ENCODE data around the gene PRKCZ. TPM values are rescaled to one million over a fixed set of nuclear protein-coding genes. Genes with fewer than 3 reads are reported as not detected.

PRKCZ gene
- total RNA-seq, 1 experiment from 2014 or later: 0.52 TPM

DNA sequence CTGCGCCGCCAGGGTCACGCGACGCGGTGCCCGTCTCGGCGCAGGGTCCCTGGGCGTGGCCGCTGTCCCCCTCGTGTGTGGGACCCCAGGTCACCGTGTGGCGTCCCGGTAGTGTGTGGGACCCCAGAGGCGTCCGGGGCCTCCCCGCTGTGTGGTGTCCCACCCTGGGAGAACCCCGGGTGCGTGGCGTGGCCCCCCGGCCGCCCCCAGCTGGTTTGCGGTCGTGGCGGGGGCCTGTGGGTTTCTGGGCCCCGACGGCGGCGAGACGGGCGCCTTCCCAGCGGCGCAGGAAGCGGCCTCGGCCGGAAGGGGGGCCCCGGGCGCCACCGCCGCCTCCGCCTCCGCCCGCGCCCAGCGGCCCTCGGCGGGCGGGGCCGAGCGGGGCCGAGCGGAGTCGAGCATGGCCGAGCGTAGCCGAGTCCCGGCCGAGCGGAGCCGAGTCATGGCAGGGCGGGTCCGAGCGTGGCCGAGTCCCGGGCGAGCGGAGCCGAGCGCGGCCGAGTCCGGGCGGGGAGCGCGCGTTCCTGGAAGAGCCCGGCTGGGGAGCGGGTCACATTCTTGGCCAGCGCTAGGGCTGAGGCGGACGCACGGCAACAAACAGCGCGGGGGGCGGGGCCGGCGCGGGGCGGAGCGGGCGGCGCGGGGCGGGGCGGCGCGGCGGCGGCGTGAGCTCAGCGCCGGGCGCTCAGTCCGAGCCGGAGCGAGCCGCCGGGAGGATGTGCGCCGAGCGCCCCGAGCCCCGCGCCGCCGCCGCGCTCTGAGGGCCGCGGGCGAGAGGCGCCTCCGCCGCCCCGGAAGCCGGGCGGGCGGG lies 177.3 kb downstream of the PRKCZ start:
- peak; percentile 95 for DNase-seq (ENCODE audit: low read depth)

DNA sequence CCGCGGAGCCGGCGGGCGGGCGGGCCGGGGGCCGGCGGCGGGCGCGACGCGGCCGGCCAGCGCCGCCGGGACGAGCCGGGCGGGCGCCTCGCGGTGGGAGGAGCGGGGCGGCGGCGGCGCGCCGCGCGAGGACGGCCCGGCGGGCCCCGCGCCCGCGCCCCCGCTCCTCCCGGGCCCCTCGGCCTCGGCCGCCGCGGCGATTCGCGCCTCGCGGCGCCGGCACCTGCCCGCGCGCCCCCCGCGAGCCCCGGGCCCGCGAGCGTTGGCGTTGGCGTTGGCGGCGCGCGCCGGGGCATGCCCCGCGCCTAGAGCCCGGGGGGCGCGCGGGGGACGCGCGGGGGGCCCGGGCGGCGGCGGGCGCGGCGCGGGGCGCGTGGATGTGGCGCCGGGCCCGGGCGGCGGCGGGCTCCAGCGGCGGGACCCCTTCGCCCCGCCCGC lies 178.0 kb downstream of the PRKCZ start, which contains the start of gene SKI:
SKI (plus strand) TSS at position 163 of the 438 bp plus-strand sequence. CDS start 448 bp downstream, outside the sequence.
- no peak for DNase-seq (ENCODE audit: low read depth)

DNA sequence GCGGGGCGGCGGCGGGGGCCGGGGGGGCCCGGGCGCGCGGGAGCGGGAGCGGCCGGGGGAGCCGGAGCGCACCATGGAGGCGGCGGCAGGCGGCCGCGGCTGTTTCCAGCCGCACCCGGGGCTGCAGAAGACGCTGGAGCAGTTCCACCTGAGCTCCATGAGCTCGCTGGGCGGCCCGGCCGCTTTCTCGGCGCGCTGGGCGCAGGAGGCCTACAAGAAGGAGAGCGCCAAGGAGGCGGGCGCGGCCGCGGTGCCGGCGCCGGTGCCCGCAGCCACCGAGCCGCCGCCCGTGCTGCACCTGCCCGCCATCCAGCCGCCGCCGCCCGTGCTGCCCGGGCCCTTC lies 178.5 kb downstream of the PRKCZ start:
- no peak for DNase-seq (ENCODE audit: low read depth)

DNA sequence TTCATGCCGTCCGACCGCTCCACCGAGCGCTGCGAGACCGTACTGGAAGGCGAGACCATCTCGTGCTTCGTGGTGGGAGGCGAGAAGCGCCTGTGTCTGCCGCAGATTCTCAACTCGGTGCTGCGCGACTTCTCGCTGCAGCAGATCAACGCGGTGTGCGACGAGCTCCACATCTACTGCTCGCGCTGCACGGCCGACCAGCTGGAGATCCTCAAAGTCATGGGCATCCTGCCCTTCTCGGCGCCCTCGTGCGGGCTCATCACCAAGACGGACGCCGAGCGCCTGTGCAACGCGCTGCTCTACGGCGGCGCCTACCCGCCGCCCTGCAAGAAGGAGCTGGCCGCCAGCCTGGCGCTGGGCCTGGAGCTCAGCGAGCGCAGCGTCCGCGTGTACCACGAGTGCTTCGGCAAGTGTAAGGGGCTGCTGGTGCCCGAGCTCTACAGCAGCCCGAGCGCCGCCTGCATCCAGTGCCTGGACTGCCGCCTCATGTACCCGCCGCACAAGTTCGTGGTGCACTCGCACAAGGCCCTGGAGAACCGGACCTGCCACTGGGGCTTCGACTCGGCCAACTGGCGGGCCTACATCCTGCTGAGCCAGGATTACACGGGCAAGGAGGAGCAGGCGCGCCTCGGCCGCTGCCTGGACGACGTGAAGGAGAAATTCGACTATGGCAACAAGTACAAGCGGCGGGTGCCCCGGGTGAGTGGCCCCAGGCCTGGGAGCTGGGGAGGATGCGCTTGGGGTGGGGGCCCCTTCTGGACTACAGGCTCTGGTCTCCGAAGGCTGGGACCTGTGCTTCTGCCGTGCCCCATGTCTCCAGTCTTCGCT lies 179.0 kb downstream of the PRKCZ start:
- DNase-seq (ENCODE audit: low read depth): peak; percentile 63

DNA sequence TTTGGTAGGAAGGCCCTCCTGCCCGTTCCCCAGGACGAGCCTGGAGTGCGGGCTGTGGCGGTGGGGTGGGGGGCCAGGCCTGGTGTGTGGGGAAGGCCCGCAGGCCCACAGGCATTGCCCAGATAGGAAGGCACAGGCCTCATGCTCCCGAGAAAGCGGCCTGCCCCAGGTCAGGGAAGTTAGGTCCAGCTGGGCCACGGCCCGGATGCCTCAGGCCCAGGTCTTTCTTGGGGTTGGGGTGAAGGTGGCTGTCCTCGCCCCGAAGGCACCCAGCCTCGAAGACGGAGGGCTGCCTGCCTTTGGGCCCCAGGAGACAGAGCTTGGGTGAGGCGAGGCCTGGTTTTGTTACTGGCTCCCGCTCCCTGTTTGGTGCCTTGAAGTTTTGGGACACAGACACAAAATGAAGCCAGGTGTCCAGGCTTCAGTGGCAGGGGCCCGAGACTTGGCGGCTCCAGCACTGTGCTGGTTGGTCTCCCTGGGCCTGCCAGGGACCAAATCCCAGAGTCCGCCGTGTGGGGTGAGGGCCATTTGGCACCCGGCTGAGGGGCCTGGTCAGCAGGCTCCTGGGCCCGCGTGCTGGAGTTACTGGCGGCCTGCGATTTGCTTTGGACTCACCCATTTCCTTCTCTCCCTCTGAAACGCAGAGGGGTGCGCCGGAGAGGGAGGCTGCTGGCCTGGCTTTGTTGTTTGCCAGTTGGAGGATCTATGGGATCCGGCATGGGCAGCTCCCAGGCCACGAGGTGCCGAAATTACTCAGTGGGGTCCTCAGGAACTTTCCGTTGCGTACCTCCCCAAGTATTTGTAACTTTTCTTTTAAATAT lies 179.9 kb downstream of the PRKCZ start:
- DNase-seq (ENCODE audit: low read depth): peak; percentile 57

DNA sequence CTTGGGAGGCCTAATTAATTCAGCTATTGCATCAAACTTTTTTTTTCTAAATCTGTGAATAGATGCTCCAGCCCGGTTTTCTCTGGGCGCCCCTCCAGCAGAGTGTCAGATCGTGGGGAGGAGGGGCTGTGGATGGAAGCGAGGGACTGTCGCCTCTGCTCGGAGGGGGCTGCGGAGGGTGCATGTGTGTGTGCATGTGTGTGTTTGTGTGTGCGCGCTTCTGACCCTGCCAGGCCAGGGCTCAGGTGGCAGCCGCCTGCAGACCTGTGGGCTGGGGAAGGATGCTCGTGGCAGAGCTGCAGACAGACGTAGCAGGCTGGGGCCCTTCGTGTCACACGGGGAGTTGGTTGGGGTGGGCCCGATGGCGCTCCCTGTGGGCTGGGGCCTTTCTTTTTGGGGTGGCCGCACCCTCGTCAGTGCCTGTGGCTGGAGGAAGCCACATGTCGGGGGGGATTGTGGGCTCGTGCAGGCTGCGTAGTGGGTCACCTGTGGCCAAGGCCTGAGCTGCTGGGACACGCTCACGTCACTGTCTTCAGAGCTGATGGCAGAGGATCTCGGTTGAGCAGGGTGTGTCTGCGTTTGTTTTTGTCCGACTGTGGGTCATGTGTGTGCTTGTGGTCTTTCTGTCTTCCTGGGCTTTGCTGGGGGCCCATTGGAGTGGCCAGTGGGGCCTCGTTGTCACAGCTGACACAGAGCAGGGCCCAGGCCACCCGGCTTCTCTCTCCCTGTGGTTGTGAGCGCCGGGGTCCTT lies 180.7 kb downstream of the PRKCZ start:
- DNase-seq (ENCODE audit: low read depth): peak; percentile 24

DNA sequence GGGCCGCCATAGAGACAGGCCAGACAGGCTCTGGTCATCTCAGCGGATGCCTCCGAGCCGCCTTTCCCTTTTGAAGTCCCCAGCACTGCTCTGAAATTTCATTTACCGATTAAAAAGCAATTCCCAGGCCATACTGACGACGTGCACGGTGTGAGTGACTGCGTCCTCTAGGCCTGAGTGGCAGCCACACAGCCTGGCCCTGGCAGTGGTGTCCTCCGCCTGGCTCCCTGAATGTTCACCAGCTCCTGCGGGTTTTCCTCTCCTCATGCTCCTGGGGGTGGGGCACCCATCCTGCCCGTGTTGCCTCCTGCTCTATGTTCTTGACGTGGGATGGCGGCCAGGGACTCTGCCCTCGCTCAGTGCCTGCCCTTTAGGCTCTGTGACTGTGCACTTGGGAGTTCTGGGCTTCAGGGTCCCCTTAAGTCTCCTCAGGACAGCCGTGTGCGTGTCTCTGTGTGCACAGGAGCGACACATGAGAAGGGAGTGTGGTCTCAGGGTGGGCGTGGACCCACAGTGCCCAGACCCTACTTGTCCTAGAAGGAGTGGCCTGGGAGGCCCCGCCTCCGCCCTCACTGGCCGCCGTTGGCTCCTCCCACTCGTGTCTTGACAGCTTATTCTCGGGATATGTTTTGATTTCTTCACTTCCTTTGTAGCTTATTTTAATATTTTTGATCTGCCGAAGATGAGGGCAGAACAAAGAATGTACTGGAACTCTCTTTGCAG lies 181.5 kb downstream of the PRKCZ start:
- peak; percentile 66 for DNase-seq (ENCODE audit: low read depth)

DNA sequence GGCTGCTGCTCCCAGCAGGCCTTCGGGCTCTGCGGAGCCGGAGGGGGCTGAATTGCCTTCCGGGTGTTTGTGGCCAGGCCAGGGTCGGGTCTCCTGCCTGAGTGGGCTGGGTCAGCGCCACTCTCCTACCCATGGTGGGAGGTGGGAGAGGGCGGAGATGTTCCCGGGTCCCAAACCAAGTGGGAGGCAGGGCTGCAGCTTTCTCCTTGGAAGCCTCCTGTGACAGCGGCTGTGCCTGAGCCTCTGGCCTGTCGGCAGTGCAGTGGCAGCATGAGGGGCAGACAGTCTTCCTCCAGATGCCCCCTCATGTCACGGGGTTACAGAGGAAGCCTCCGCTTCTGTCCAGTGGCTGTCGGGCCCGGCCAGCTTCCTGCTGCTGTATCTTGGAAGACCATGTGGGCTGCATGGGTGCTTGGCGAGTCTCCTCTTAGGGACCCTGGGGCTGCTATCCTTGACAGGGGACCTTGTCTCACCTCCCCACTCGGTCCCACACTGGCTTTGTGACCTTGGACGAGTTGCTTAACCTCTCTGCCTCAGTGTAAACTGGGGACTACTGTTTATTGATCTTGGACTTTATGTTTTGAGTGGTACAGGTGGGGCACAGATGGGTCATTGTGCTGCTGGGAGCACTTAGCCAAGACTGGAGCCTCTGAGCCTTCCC lies 182.2 kb downstream of the PRKCZ start:
- no peak for DNase-seq (ENCODE audit: low read depth)

DNA sequence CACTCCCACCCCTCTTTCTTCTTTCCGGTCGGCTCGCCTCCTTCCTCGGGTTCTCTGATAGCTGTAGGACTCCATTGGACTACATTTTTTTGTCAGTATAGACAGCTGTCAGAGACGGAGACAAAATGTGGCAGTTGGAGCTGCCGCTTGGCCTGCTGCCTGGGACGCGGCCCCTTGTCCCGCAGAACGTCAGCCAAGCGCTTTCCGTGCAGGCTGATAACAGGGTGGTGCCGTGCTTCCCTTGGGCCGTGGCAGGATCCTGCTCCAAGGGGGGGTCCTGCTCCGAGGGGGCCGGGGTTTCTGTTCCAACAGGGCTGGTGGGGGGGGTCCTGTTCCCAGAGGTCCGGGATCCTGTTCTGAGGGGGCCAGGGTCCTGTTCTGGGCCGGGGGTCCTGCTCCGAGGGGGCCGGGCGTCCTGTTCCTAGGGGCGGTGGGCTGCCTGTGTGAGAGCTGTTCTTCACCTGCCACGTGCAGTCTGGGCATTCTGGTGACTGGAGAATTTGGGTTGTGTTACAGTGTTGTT lies 182.8 kb downstream of the PRKCZ start:
- no peak for DNase-seq (ENCODE audit: low read depth)

DNA sequence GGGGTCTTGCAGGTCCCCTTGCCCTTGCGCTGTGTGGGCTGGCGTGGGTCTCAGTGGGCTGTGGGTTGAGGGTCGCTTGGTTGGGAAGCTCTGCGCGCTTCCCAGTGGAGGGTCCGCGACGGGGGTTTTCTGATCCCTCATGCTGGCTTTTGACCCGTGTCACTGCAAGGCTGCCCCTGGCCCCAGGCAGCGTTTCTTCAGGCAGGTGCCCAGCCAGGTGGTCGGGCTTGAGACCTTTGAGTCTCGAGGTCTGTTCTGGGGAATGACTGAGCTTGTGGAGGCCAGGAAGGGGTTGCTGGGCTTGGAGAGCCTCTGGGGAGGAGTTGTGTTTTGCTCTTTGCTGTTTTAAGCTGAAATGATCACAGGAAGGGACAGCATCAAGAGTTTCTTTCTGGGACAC lies 183.3 kb downstream of the PRKCZ start:
- no peak for DNase-seq (ENCODE audit: low read depth)

DNA sequence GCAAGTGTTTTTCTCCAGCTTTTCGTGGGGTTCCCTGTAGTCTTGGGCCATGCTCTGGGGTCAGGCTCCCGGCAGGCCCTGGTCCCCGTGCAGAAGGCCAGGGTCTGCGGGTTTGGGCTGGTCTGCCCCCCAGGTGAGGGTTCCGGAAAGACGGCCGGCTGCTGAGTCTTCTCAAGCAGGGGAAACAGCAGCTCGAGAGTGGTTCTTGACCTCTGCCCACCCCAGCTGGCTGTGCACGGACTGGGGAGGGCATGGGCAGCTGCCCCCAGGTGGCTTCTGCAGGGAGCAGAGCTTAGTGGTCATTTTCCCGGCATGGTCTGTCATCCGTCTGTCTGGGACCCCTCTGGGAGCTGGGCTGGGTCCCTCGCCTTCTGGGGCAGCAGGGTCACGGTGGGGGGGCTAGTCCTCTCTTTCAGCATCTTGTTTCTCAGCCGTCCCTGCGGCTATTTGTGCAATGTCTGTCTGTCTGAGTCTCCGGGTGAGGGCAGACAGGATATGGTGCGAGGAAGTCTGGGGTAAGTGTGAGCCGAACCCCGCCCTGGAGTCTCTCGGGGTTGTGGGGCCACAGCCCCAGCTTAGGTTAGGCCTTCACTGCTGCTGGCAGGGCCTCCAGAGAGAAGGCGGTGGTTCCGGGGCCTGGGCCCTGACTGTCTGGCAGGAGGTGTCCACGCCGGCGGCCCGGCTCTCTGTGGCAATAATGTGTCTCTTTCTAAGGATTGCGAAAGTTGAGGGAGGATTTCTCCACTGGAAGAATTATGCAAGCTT lies 184.0 kb downstream of the PRKCZ start:
- peak; percentile 88 for DNase-seq (ENCODE audit: low read depth)

DNA sequence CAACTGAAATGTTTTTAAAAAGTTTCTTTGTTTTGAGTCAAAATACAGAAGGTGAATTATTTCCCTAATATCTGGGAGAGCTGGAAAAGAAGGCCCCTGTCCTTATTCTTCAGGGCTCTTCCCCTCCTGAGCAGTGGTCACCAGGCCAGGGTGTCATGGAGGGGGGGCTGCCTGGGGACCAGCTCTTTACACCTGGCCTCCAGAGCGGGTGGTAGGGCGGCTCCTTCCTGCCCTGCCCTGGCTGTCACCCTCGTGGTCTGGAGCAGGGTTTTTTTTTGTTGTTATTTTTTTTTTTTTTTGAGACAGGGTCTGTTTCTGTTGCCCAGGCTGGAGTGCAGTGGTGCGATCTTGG lies 184.5 kb downstream of the PRKCZ start:
- DNase-seq (ENCODE audit: low read depth): no peak

Other genes starting within 250 kb of the PRKCZ start
- 81.9 and 99.8 TPM in 2 replicates for gene GNB1, start 159.3 kb upstream of the PRKCZ start, total RNA-seq (2014; rRNA removed)
- 0.11 TPM in 1 of 2 replicates, not detected in the other for gene CALML6, start 135.2 kb upstream of the PRKCZ start, total RNA-seq (2014; rRNA removed)
- 0.52 and 0.64 TPM in 2 replicates for gene TMEM52, start 131.1 kb upstream of the PRKCZ start, total RNA-seq (2014; rRNA removed)
- not detected in 2 replicates for gene CFAP74, start 46.6 kb upstream of the PRKCZ start, total RNA-seq (2014; rRNA removed)
- gene GABRD, start 31.1 kb upstream of the PRKCZ start, total RNA-seq (2014; rRNA removed): not detected in 2 replicates
- gene FAAP20, start 144.4 kb downstream of the PRKCZ start, total RNA-seq (2014; rRNA removed): 40.9 and 47.5 TPM in 2 replicates
- 13.9 and 16.5 TPM in 2 replicates for gene SKI, start 177.9 kb downstream of the PRKCZ start, total RNA-seq (2014; rRNA removed)

All from LHCN-M2 (cell line).